Rectal smooth muscle tissue (tissue), 1 donor: ENCODE data around the gene NMNAT3.
A peak's percentile ranks its signal among the peaks of the same experiment; 100 is the strongest.

Experiments
- H3K27ac ChIP-seq: one replicate; pipeline ENCODE4 v1.7.0; 2013; ENCODE audit warnings: low read depth, low read length, inconsistent platforms
- H3K27me3 ChIP-seq: one replicate; pipeline ENCODE4 v1.7.0; 2013; ENCODE audit warnings: low read length; ENCODE audit not compliant: control insufficient read depth, insufficient read depth
- H3K36me3 ChIP-seq: one replicate; pipeline ENCODE4 v1.7.0; 2013; ENCODE audit warnings: low read length; ENCODE audit not compliant: control insufficient read depth, insufficient read depth
- H3K4me1 ChIP-seq: one replicate; pipeline ENCODE4 v1.7.0; 2013; ENCODE audit warnings: low read length; ENCODE audit not compliant: control insufficient read depth, insufficient read depth
- H3K4me3 ChIP-seq: one replicate; pipeline ENCODE4 v1.7.0; 2013; ENCODE audit warnings: low read length
- H3K9ac ChIP-seq: one replicate; pipeline ENCODE4 v1.7.0; 2013; ENCODE audit warnings: low read length

Gene NMNAT3

DNA sequence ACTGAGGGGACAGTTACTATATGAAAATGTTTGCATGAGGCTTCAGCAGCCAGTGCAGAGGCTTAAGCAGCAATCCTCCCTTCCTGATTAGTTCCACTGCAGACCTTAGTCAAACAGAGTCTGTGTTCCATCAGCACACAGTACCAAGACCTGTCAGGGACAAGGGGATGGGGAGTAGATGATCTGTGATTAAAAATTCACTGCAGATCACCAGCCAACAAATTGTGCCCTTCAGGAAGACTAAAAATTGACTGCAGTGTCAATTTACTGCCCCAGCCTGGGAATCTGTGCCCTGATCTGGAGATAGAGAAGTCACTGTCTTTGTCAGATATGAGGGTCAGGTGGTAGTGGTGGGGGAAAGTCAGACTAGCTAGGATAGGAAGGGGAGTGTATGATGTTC lies 13.8 kb upstream of the NMNAT3 start:
- Histone ChIP-seq H3K36me3 (no peaks in the 10 kb centered on the region), H3K27ac (no peak overlapping the region), H3K27me3 (no peaks in the 10 kb centered on the region), H3K9ac (no peak overlapping the region), H3K4me1 (no peaks in the 10 kb centered on the region), H3K4me3 (no peak overlapping the region)

DNA sequence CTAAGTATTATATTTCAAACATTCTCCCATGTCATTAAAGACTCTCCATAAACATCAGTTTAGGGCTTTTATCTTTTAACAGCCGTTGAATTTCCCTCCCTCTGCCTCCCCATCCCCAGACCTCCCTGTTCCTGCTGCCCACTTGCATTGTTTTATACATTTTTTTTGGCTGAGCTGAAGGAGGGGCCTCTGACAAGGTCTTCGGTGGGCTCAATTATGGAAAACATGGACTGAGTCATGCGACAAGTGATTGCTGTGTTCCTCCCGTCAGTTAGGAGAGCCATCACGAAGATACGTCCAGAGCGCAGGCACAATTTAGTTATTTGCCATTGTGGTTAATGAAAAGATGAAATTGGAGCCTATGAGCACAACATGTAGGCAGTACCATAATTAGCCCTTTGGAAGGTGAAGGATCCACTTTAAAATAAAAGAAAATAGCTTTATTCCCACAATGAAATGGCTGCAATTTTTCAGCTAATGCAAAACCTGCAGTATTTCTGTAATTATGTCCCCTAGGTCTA lies 12.0 kb upstream of the NMNAT3 start:
- Histone ChIP-seq H3K27ac (no peak overlapping the region), H3K4me3 (no peak overlapping the region), H3K9ac (no peak overlapping the region), H3K36me3 (no peaks in the 10 kb centered on the region), H3K4me1 (no peaks in the 10 kb centered on the region), H3K27me3 (no peaks in the 10 kb centered on the region)

DNA sequence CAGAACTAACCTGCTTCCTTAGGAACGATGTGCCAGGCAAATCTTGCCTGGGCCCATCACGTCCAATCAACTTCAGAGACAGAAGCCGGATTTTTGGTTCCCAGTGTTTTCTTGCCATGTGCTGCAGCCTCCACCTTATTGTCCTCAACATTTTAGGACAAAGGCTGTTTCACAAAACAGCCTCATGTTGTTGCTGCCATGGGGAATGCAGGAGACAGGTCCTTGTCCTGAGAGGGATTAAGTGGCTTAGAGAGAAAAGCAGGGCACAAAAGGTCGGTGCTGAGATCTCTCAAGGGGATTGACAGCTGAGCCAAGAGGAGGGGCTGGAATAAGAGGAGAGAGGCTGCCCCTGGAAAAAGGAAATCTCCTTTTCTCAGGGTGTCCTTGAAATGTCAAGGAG lies 11.3 kb upstream of the NMNAT3 start:
- Histone ChIP-seq H3K27me3 (no peaks in the 10 kb centered on the region), H3K4me1 (no peaks in the 10 kb centered on the region), H3K27ac (no peak overlapping the region), H3K9ac (no peak overlapping the region), H3K4me3 (no peak overlapping the region), H3K36me3 (no peaks in the 10 kb centered on the region)

DNA sequence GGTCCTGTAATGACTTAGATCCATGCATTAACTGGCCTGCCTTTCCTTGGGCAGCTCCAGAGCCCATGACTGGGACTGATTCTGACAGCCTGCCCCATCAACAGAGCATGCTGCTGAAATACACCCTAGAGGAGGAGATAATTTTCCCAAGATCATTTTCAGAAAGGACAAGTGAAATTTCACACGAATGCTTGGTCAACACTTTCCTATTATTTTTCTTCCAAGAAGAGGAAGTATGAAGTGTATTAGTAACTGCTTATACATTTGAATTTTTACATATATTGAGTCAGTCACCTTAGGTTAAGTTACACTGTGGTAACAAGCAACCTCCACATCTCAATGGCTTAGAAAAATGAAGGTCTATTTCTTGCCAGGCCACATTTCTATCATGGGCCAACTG lies 9.7 kb upstream of the NMNAT3 start:
- Histone ChIP-seq H3K27me3 (no peaks in the 10 kb centered on the region), H3K27ac (no peak overlapping the region), H3K4me3 (no peak overlapping the region), H3K4me1 (no peaks in the 10 kb centered on the region), H3K9ac (no peak overlapping the region), H3K36me3 (no peaks in the 10 kb centered on the region)

DNA sequence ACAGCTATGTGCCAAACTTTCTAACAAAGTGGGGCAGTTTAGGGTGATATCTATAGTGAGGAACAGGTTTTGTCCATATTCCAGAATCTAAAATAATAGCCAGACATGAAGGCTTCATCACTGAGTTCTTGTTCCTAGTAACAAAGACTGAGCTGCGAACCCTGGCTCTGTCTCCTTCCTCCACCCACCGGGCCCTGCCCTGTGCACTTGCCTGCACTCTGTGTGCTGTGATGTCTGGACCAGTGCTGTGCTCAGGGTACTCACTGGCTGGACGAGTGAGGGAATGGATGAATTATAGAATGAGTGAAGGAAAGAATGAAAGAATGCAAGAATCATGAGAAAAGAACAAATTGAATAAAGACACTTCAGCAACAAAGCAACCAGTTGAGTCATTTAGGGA lies 8.9 kb upstream of the NMNAT3 start:
- Histone ChIP-seq H3K27me3 (no peaks in the 10 kb centered on the region), H3K27ac (no peak overlapping the region), H3K4me1 (no peaks in the 10 kb centered on the region), H3K4me3 (no peak overlapping the region), H3K9ac (no peak overlapping the region), H3K36me3 (no peaks in the 10 kb centered on the region)

DNA sequence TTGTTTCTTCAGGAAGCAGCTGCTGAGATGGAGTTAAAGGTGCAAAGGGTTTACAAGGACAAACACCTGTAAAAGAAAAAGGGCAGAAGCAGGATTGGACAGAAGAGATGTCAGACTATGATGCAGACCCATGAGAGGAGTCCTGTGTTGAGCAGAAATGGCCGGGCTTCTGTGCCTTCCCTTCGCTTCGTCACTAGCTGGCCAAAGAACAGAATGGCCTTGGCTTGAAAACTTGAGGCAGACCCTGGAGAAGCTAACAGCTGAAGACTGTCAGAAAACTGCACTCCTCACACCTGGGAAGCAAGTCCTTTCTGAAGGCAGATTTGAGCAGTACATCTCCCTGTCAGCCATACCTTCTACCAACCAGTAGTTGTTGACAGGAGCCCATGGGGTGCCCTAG lies 8.4 kb upstream of the NMNAT3 start:
- Histone ChIP-seq H3K9ac (no peak overlapping the region), H3K4me1 (no peaks in the 10 kb centered on the region), H3K4me3 (no peak overlapping the region), H3K36me3 (no peaks in the 10 kb centered on the region), H3K27ac (no peak overlapping the region), H3K27me3 (no peaks in the 10 kb centered on the region)

DNA sequence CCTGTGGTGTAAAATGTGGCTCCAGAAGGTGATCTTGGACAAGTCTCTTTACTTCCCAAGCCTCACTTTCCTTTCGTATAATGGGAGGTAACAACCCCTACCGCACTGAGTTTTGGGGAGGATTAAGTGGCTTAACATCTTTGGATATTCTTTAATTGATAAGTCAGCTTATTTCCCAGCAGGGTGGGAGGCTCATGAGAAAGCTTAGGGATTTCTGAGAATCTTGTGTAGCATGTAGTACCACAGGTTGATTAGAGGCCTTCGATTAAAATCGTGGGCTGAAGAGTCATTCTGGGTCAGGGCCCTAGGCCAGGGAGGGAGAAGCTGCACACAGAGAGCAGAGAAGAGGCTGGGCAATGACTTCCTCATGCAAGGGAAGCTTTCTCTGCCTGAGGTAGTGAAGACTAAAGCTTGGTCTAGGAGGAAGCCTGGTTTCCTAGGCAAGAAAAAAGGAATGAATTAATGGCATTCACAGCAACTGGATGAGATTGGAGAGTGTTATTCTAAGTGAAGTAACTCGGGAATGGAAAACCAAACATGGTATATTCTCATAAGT lies 1.5 kb upstream of the NMNAT3 start:
- Histone ChIP-seq H3K27ac (no peak overlapping the region), H3K4me3 (no peak overlapping the region), H3K36me3 (no peaks in the 10 kb centered on the region), H3K4me1 (peaks cover 6% of the 10 kb centered on the region), H3K27me3 (no peaks in the 10 kb centered on the region), H3K9ac (no peak overlapping the region)

DNA sequence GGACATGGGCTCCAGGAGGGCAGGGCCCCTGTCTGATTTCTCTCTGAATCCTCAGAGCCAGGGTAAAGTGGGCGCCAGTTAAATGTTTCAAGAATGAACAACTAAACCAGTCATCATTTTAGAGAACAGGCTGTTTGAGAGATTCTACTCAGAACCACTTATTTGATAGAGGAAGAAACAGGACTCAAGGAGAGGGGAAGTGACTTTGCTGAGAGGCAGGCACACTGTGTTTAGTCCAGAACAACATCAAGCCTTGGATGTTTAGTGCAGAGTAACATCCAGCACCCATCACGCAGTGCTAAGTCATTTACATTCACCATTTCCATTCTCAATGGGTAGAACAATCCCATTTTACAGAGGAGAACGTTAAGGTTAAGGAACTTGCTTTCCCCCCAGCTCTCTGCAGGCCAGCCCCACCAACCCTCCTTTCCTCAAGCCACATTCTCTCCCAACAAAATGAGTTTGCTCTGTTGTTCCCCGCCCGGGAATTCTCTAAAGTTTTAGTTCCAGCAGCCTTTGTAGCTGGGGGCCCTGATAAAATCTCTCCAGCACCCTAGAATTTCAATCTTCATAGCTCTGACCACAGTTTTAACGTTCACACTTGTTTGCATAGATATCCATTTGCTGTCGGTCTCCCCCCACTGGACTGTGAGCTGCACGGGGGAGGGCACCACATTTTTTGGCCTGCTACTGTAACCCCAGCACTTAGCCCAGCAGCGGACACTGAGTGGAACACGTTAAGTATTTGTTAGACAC lies 962 bp downstream of the NMNAT3 start:
- Histone ChIP-seq H3K4me1 (peaks cover 6% of the 10 kb centered on the region), H3K27ac (no peak overlapping the region), H3K36me3 (no peaks in the 10 kb centered on the region), H3K4me3 (peak overlapping the region; percentile 97), H3K27me3 (no peaks in the 10 kb centered on the region), H3K9ac (peak overlapping the region; percentile 62)

DNA sequence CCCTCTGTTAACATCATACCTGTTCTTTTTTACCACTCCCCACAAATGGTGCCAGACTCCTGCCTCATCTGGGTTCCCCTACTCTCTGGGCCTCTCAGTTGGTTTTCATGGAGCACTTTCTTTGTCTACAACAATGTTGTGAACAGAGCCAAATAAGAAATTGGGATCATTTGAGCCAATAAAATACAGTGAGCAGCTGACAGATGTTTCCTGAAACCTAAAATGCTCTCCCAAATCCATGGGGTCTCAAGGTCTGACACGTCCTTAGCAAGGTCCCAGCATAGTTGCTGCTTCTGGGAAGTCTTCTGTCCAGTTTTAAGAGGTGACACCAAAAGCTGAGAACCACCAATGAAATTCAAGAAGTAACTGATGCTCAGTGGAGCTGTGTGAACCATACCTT lies 1.7 kb downstream of the NMNAT3 start:
- Histone ChIP-seq H3K4me1 (peaks cover 6% of the 10 kb centered on the region), H3K27ac (no peak overlapping the region), H3K36me3 (no peaks in the 10 kb centered on the region), H3K27me3 (no peaks in the 10 kb centered on the region), H3K4me3 (no peak overlapping the region), H3K9ac (no peak overlapping the region)

DNA sequence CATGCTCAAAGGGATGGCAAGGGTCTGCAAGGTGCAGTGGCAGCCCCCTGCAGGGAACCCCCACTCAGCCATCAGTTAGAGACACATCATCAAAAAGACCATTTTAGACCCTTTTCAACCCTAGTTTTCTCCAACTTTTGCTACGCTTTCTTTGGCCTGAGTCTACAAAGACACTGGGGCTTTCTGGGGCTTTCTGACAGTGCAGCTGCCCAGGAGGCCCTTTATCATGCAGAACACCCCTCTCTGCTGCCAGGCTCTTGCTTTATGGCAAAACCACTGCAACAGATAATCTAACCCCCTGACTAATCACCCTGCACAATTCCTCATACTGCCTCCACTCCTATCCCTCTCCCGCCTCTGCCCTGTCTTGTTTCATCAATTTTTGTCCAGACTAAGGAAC lies 2.4 kb downstream of the NMNAT3 start:
- H3K27ac ChIP-seq, result no peak overlapping the region

DNA sequence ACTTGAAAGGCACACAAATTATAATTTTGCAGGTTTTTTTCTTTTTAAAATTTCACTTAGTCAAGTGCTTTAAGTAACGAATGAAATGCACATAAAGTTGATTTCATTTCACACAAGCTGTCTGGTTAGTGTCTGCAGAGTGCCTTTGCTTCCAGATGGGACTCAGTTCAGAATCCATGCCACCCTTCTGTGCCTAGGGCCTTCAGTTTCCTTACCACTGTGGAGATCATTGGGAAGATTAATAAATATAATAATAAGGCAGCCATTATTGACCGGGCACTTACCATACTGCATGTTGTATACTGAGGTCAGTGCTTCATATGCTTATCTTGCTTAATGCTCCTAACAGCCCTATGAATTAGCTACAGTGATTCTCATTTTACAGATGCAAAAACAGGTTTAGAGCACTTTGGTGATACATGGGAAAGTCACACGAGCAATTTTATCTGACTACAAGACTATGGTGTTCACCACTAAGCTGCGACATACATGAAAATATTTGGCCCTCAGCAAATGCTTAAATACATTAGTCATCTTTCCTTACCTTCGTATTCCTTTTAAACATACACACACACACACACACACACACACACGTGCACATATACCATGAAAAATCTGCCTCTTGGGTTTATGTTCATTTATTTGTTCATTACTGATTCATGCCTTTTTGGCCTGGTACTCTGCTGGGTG lies 3.1 kb downstream of the NMNAT3 start:
- no peaks in the 10 kb centered on the region for H3K36me3 ChIP-seq
- H3K9ac ChIP-seq, result no peak overlapping the region
- H3K27ac ChIP-seq, result no peak overlapping the region
- H3K4me1 ChIP-seq, result peaks cover 6% of the 10 kb centered on the region
- H3K4me3 ChIP-seq, result no peak overlapping the region
- no peaks in the 10 kb centered on the region for H3K27me3 ChIP-seq

More for the DNA sequence above, 2.4 kb downstream of the NMNAT3 start:
- Histone ChIP-seq H3K4me1 (peaks cover 6% of the 10 kb centered on the region), H3K9ac (no peak overlapping the region), H3K27me3 (no peaks in the 10 kb centered on the region), H3K4me3 (no peak overlapping the region), H3K36me3 (no peaks in the 10 kb centered on the region)

DNA sequence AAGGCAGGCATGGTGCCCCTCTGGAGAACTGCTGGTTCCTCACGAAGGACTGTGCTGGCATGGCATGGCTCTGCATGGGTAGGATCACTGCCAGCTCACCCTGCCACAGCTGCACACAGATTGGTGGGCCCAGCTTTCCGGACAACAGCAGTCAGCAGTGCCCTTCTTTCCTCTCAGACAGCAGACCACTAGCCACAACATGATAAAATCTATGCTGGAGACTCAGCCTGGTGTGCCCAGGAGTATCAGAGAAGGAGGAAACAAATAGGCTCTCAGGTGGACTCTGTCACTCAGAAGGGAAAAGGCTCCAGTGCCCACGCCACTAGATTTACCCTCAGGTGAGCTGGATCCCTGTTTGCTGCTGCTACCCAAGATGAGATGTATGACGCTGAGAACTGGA lies 4.9 kb downstream of the NMNAT3 start:
- H3K27ac ChIP-seq, result no peak overlapping the region
- no peak overlapping the region for H3K9ac ChIP-seq

More for the DNA sequence above, 4.9 kb downstream of the NMNAT3 start:
- Histone ChIP-seq H3K4me1 (peaks cover 6% of the 10 kb centered on the region), H3K36me3 (no peaks in the 10 kb centered on the region), H3K27me3 (no peaks in the 10 kb centered on the region), H3K4me3 (no peak overlapping the region)
